ENCODE data around the gene ARL16. TPM values are rescaled to one million over a fixed set of nuclear protein-coding genes. Genes with fewer than 3 reads are reported as not detected.

The ARL16 gene
- polyA plus RNA-seq, 1 donor from 2014 or later = 33.2 TPM

DNA sequence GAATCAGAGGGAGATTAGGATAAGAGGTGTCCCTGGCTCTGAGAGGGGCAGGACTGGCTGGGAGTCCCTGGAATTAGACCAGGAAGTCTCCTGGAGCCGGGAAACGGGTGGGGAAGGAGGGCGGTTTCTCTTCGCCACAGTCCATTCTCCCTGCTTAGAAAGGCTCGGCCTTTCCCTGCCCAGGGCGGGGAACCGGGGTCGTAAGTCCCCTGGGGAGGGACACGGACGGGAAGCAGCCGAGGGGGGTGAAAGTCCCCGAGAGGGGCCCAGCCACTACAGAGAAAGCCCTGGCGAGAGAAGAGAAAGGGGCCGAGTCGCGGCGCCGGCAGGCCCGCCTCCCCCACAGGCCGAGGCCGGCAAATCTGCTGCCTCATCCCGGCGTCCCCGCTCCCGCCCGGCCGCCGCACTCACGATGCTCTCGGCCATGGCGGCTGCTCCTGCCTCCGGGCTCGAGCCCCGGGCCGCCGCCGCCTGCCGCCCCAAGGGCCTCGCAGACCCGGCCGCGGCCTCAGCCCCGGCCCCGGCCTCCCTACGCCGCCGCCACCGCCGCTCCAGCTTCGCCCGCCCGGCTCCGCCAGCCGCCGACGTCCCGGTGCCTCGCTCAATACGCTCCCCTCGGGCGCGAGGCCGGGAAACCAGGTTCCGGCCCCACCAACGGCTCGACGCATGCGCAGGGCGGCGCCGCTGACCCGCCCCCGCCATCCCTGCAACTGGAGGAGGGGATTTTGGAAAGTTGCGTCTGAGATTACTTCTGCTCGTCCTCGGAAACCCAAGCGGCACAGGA, 46.9 kb downstream of the ARL16 start, which contains the start of the genes NPLOC4 and TSPAN10:
NPLOC4 (minus strand) TSS at position 608 of the 784 bp plus-strand sequence; CDS start at position 426, 182 bp downstream.
TSPAN10 (plus strand) TSS at position 692 of the 784 bp plus-strand sequence. CDS start 5,217 bp downstream, outside the sequence.
- peaks cover 2% of the 10 kb centered on the region for H3K36me3 Mint-ChIP-seq
- H3K27ac Mint-ChIP-seq = peak within 1 kb of the TSS in 2 of 3 donors; percentile 88 to 91
- H3K9me3 Mint-ChIP-seq = no peaks in the 10 kb centered on the region
- H3K27me3 Mint-ChIP-seq = no peaks in the 10 kb centered on the region
- H3K4me3 Mint-ChIP-seq = peak within 1 kb of the TSS; percentile 86 to 95 (median 90)
- peaks cover 9 to 21% (median 14%) of the 10 kb centered on the region in 3 donors for H3K4me1 Mint-ChIP-seq

DNA sequence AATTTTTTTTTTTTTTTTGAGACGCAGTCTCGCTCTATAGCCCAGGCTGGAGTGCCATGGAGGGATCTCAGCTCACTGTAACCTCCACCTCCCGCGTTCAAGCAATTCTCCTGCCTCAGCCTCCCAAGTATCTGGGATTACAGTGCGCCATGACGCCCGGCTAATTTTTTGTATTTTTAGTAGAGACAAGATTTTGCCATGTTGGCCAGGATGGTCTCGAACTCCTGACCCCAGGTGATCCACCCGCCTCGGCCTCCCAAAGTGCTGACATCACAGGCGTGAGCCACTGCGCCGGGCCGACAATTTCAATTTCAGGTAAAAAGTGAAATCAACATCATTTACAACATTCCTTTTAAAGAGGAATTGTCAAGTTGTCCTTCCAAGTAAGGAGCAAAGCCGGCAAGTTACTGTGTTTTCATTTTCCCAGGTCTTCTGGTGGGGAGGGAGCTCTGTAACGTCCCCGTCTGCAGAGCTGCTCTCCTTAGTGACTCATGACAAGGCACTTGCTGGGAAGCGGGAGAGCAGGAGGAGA, 47.6 kb downstream of the ARL16 start:
- H3K27me3 Mint-ChIP-seq = no peaks in the 10 kb centered on the region
- H3K36me3 Mint-ChIP-seq = peaks cover 2% of the 10 kb centered on the region
- no peaks in the 10 kb centered on the region for H3K9me3 Mint-ChIP-seq
- H3K4me3 Mint-ChIP-seq = peak overlapping the region; percentile 86 to 95 (median 88)
- H3K4me1 Mint-ChIP-seq = peaks cover 9 to 21% (median 14%) of the 10 kb centered on the region in 3 donors
- H3K27ac Mint-ChIP-seq = peak overlapping the region in 2 of 3 donors; percentile 24 to 91

DNA sequence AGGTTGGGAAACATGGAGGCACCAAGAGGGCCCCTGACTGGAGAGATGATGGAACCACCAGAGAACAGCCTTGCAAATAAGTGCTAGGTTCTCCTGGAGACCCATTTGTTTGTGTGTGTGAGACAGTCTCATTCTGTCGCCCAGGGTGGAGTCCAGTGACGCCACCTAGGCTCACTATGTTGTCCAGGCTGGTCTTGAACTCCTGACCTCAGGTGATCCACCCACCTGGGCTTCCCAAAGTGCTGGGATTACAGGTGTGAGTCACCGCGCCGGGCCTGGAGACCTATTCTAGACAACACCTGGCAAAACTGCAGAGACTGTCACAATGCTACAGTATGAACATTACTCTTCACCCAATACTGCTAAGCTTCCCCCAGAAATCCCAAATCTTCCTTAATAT, 48.2 kb downstream of the ARL16 start:
- Mint-ChIP-seq H3K27ac (peak overlapping the region in 1 of 3 donors; percentile 69), H3K36me3 (peaks cover 2% of the 10 kb centered on the region), H3K4me1 (peaks cover 9 to 21% (median 14%) of the 10 kb centered on the region in 3 donors), H3K9me3 (no peaks in the 10 kb centered on the region), H3K27me3 (no peaks in the 10 kb centered on the region), H3K4me3 (peak overlapping the region; percentile 86 to 95 (median 88))

DNA sequence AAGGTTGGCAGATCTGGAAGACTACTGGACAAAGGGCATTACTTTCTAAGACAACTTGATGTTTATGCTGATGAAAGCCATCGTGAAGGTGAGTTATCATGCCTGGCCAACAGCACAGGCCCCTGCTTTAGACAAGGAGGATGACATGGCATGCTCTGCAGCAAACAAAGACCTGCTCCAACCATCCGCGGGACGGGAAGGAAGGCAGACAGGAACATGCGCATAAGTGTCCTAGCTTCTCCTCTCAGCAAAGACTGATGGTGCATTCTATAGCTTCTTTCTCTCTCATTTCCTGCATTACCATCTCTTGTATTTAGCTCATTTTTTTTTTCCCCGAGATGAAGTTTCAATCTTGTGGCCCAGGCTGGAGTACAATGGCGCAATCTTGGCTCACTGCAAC, 52.1 kb downstream of the ARL16 start:
- Mint-ChIP-seq H3K27ac (no peak overlapping the region), H3K36me3 (no peaks in the 10 kb centered on the region), H3K27me3 (no peaks in the 10 kb centered on the region), H3K4me1 (peaks cover 9 to 19% (median 12%) of the 10 kb centered on the region in 3 donors), H3K4me3 (no peak overlapping the region), H3K9me3 (no peaks in the 10 kb centered on the region)

Other genes starting within 250 kb of the ARL16 start
- 1,302 TPM for gene ACTG1, start 171.0 kb downstream of the ARL16 start, polyA plus RNA-seq
- gene FSCN2, start 155.4 kb downstream of the ARL16 start, polyA plus RNA-seq = 0.83 TPM
- 25.6 TPM for gene FAAP100, start 131.4 kb downstream of the ARL16 start, polyA plus RNA-seq
- 53.5 TPM for gene NPLOC4, start 46.7 kb downstream of the ARL16 start, polyA plus RNA-seq
- 0.36 TPM for gene TSPAN10, start 46.6 kb downstream of the ARL16 start, polyA plus RNA-seq
- 1.5 TPM for gene PDE6G, start 27.3 kb downstream of the ARL16 start, polyA plus RNA-seq
- 77.7 TPM for gene OXLD1, start 17.2 kb downstream of the ARL16 start, polyA plus RNA-seq
- gene CCDC137, start 17.1 kb downstream of the ARL16 start, polyA plus RNA-seq = 27.9 TPM
- gene HGS, start 214 bp upstream of the ARL16 start, polyA plus RNA-seq = 37.6 TPM
- 63.7 TPM for gene MRPL12, start 19.6 kb upstream of the ARL16 start, polyA plus RNA-seq
- gene SLC25A10, start 28.5 kb upstream of the ARL16 start, polyA plus RNA-seq = 2.4 TPM
- gene GCGR, start 120.4 kb upstream of the ARL16 start, polyA plus RNA-seq = not detected
- gene MCRIP1, start 149.5 kb upstream of the ARL16 start, polyA plus RNA-seq = 66.4 TPM
- not detected for gene PPP1R27, start 151.3 kb upstream of the ARL16 start, polyA plus RNA-seq
- 177 TPM for gene P4HB, start 176.7 kb upstream of the ARL16 start, polyA plus RNA-seq
- gene ARHGDIA, start 187.5 kb upstream of the ARL16 start, polyA plus RNA-seq = 163 TPM
- 22.5 TPM for gene ALYREF, start 207.8 kb upstream of the ARL16 start, polyA plus RNA-seq
- 266 TPM for gene ANAPC11, start 207.9 kb upstream of the ARL16 start, polyA plus RNA-seq
- not detected for gene NPB, start 218.4 kb upstream of the ARL16 start, polyA plus RNA-seq
- 20.0 TPM for gene PCYT2, start 227.6 kb upstream of the ARL16 start, polyA plus RNA-seq
- 31.6 TPM for gene SIRT7, start 234.4 kb upstream of the ARL16 start, polyA plus RNA-seq
- 1.6 TPM for gene MAFG, start 243.9 kb upstream of the ARL16 start, polyA plus RNA-seq

Measured in IgD-negative memory B cell (primary cell).